Measurements from ENCODE around the gene TUBGCP2. TPM values are rescaled to one million over a fixed set of nuclear protein-coding genes. Genes with fewer than 3 reads are reported as not detected.

TUBGCP2 gene
- total RNA-seq, 3 donors from 2014 or later (not counting 1 experiment from before 2014, with no cell fraction given): 74.3 to 81.8 (median 78.7) TPM

- no peak for TF ChIP-seq CTCF (IDR thresholded peaks at IDR 0.05)
- H3K27me3 Mint-ChIP-seq (ENCODE audit: low read depth in 2 of 2): peaks cover 23 to 51% of the 10 kb centered on the region in 2 donors
- intact Hi-C loops (cut with micrococcal nuclease): no loop called here
- WGBS (ENCODE audit: insufficient coverage): 79% methylated on average over 15 of the region's 15 CpGs
- H3K4me1 Mint-ChIP-seq: peaks cover 6 to 44% of the 10 kb centered on the region in 2 donors
- Histone ChIP-seq H3K27ac (ENCODE audit: low read length) (no peak overlapping the region), H3K9me3 (ENCODE audit: control insufficient read depth, insufficient read depth, low read length) (no peaks in the 10 kb centered on the region), H3K36me3 (ENCODE audit: control insufficient read depth, insufficient read depth, low read length) (no peaks in the 10 kb centered on the region), H3K4me3 (ENCODE audit: low read length) (no peak overlapping the region), H3K27me3 (ENCODE audit: control insufficient read depth, insufficient read depth, low read length) (peaks cover 24% of the 10 kb centered on the region), H3K4me1 (ENCODE audit: control insufficient read depth, insufficient read depth, low read length) (peaks cover 47% of the 10 kb centered on the region)
- no peaks in the 10 kb centered on the region for H3K9me3 Mint-ChIP-seq
- ATAC-seq (no peak), DNase-seq (no peak)
- H3K27ac Mint-ChIP-seq: no peak overlapping the region
- no peaks in the 10 kb centered on the region for H3K36me3 Mint-ChIP-seq
- peak overlapping the region; percentile 28 for H3K4me3 Mint-ChIP-seq
Measured at GRCh38 chr10:133238466-133238804, 70.2 kb downstream of the TUBGCP2 start.

GRCh38 chr10:133237588-133238465 is 70.8 kb downstream of the TUBGCP2 start, which contains the start of gene VENTX:
Gene VENTX, plus strand, starts transcription at chr10:133237855. Its CDS starts 60 bp downstream, at chr10:133237915.
- H3K27me3 Mint-ChIP-seq (ENCODE audit: low read depth in 2 of 2): peaks cover 25 to 51% of the 10 kb centered on the region in 2 donors
- peaks cover 6 to 40% of the 10 kb centered on the region in 2 donors for H3K4me1 Mint-ChIP-seq
- H3K4me3 Mint-ChIP-seq: peak within 1 kb of the TSS; percentile 50
- ATAC-seq (no peak), DNase-seq (no peak)
- no peak within 1 kb of the TSS for H3K27ac ChIP-seq (ENCODE audit: low read length)
- intact Hi-C loops (cut with micrococcal nuclease): no loop called here
- H3K36me3 Mint-ChIP-seq: no peaks in the 10 kb centered on the region
- H3K27me3 ChIP-seq (ENCODE audit: control insufficient read depth, insufficient read depth, low read length): peaks cover 24% of the 10 kb centered on the region
- WGBS (ENCODE audit: insufficient coverage): 54% methylated on average over 55 of the region's 60 CpGs
- H3K27ac Mint-ChIP-seq: no peak within 1 kb of the TSS
- peaks cover 47% of the 10 kb centered on the region for H3K4me1 ChIP-seq (ENCODE audit: control insufficient read depth, insufficient read depth, low read length)
- H3K9me3 Mint-ChIP-seq: no peaks in the 10 kb centered on the region
- no peaks in the 10 kb centered on the region for H3K36me3 ChIP-seq (ENCODE audit: control insufficient read depth, insufficient read depth, low read length)
- H3K4me3 ChIP-seq (ENCODE audit: low read length): no peak within 1 kb of the TSS
- TF ChIP-seq CTCF (IDR thresholded peaks at IDR 0.05): no peak
- no peaks in the 10 kb centered on the region for H3K9me3 ChIP-seq (ENCODE audit: control insufficient read depth, insufficient read depth, low read length)

GRCh38 chr10:133237241-133237587 is 71.5 kb downstream of the TUBGCP2 start:
- TF ChIP-seq CTCF (IDR thresholded peaks at IDR 0.05): no peak
- 13% methylated on average over 32 of the region's 32 CpGs for WGBS (ENCODE audit: insufficient coverage)
- no peak for DNase-seq
- Mint-ChIP-seq H3K36me3 (no peaks in the 10 kb centered on the region), H3K27ac (no peak overlapping the region), H3K4me1 (peaks cover 6 to 33% of the 10 kb centered on the region in 2 donors), H3K4me3 (peak overlapping the region; percentile 50), H3K9me3 (no peaks in the 10 kb centered on the region), H3K27me3 (ENCODE audit: low read depth in 2 of 2) (peaks cover 26 to 47% of the 10 kb centered on the region in 2 donors)
- H3K9me3 ChIP-seq (ENCODE audit: control insufficient read depth, insufficient read depth, low read length): no peaks in the 10 kb centered on the region
- intact Hi-C loops (cut with micrococcal nuclease): no loop called here
- no peak overlapping the region for H3K4me3 ChIP-seq (ENCODE audit: low read length)
- no peak for ATAC-seq
- peaks cover 25% of the 10 kb centered on the region for H3K27me3 ChIP-seq (ENCODE audit: control insufficient read depth, insufficient read depth, low read length)
- peaks cover 45% of the 10 kb centered on the region for H3K4me1 ChIP-seq (ENCODE audit: control insufficient read depth, insufficient read depth, low read length)
- no peaks in the 10 kb centered on the region for H3K36me3 ChIP-seq (ENCODE audit: control insufficient read depth, insufficient read depth, low read length)
- H3K27ac ChIP-seq (ENCODE audit: low read length): no peak overlapping the region
